Measurements from ENCODE around the gene ASCC3.

ASCC3 gene

DNA sequence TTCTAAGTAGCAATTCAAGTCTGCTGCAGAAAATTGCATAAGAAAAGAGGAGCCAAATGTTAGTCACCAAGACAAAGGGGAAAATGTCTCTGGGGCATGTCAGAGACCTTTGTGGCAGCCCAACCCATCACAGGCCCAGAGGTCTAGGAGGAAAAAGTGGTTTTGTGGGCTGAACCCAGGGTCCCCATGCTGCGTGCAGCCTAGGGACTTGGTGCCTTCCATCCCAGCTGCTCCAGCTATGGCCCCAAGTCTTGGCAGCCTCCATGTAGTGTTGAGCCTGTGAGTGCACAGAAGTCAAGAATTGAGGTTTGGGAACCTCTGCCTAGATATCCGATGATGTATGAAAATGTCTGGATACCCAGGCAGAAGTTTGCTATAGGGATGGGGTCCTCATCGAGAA lies 181.1 kb downstream of the ASCC3 start:
- Histone ChIP-seq H3K4me1 (ENCODE audit: control insufficient read depth, insufficient read depth, low read length, poor library complexity, severe bottlenecking) (no peaks in the 10 kb centered on the region), H3K4me3 (ENCODE audit: extremely low read depth, insufficient read depth, low read length, poor library complexity, severe bottlenecking) (no peak overlapping the region), H3K36me3 (ENCODE audit: control insufficient read depth, insufficient read depth, low read length) (peaks cover 25% of the 10 kb centered on the region), H3K27ac (ENCODE audit: low read depth, low read length, severe bottlenecking) (no peak overlapping the region), H3K9me3 (ENCODE audit: control insufficient read depth, low read length) (peaks cover 10% of the 10 kb centered on the region)
- WGBS, 2 experiments (ENCODE audit: insufficient coverage in 2 of 2) = 93 to 96% methylated on average over 2 to 3 of the region's 3 CpGs

DNA sequence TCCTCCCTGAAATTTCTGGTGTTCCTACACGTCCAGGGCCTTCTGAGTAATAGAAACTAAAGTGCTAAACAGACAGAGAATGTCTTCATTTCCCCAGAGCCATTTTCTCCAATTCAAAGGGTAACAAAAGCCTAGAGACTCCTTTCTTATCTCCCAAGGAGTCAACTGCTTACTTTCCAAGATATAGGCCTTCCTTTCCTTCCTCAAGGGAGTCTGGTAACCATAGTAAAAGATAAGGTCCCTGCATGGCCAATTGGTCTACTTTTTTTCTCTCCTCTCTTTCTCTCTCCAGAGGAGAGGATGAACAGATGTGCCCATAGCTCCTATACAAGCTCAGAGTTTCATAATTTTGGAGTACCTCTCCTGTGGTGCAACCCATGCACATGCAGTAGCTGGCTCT lies 185.7 kb downstream of the ASCC3 start:
- H3K4me1 ChIP-seq (ENCODE audit: control insufficient read depth, insufficient read depth, low read length, poor library complexity, severe bottlenecking) = no peaks in the 10 kb centered on the region
- no peak overlapping the region for H3K27ac ChIP-seq (ENCODE audit: low read depth, low read length, severe bottlenecking)
- no peak overlapping the region for H3K4me3 ChIP-seq (ENCODE audit: extremely low read depth, insufficient read depth, low read length, poor library complexity, severe bottlenecking)
- WGBS, 2 experiments (ENCODE audit: insufficient coverage in 2 of 2) = 60% methylated on average over 1 of the region's 1 CpG; no CpG with 5 or more reads in 1 of the 2 experiments
- no peaks in the 10 kb centered on the region for H3K9me3 ChIP-seq (ENCODE audit: control insufficient read depth, low read length)
- peaks cover 15% of the 10 kb centered on the region for H3K36me3 ChIP-seq (ENCODE audit: control insufficient read depth, insufficient read depth, low read length)

DNA sequence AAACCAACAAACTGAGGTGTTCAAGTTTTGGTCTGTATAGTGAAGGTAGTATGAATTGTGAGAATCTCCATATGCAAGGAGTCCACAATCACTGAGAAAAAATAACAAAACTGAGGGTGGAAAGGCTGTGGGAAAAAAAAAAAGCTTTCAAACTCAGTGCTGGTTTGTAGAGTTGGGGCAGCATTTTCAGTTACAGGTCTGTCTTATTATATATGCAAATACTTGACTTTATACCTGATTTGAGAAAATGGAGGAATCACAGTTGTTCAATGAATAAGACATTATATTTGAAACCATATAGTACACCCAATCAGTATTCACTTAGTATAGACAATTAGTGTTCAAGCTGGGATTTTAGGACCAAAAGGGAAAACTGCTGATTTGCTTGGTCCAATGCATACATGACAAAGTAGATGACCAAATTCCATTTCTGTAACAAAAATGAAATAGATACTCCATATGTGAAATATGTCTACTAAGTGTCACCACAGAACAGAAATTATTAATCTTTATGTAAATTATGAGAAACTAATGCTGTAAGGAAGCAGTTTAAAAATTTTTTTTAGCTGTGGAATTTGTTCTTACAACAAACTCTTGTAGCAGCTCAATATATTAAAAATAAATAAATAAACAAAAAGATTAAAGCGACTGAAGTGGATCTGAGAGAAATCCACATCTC lies 187.7 kb downstream of the ASCC3 start:
- WGBS, 2 experiments (ENCODE audit: insufficient coverage in 2 of 2) = no CpG with 5 or more reads among the region's 1 CpG
- no peaks in the 10 kb centered on the region for H3K36me3 ChIP-seq (ENCODE audit: control insufficient read depth, insufficient read depth, low read length)
- no peak overlapping the region for H3K4me3 ChIP-seq (ENCODE audit: extremely low read depth, insufficient read depth, low read length, poor library complexity, severe bottlenecking)

DNA sequence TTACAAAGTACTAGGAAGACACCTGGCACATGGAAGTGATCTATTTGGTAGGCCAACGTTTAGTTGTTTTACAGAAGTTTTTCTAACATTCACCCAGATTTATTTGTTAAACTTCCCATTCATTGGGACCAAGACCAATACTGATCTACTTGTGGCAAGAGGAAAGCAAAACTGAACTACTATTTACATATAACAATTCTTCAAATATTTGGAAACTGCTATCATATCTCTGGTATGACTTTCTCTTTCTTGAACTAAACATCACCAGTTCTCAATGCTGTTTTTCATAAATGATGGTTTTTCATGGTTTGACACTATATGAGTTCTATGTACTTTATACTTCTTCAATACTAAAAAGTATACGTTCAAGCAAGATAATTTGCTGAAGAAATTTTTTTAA lies 189.2 kb downstream of the ASCC3 start:
- no peaks in the 10 kb centered on the region for H3K9me3 ChIP-seq (ENCODE audit: control insufficient read depth, low read length)
- WGBS, 2 experiments (ENCODE audit: insufficient coverage in 2 of 2) = 100% methylated on average over 1 of the region's 2 CpGs; no CpG with 5 or more reads in 1 of the 2 experiments
- H3K4me1 ChIP-seq (ENCODE audit: control insufficient read depth, insufficient read depth, low read length, poor library complexity, severe bottlenecking) = no peaks in the 10 kb centered on the region
- no peaks in the 10 kb centered on the region for H3K36me3 ChIP-seq (ENCODE audit: control insufficient read depth, insufficient read depth, low read length)
- H3K4me3 ChIP-seq (ENCODE audit: extremely low read depth, insufficient read depth, low read length, poor library complexity, severe bottlenecking) = no peak overlapping the region
- no peak overlapping the region for H3K27ac ChIP-seq (ENCODE audit: low read depth, low read length, severe bottlenecking)

More for the DNA sequence above, 187.7 kb downstream of the ASCC3 start:
- Histone ChIP-seq H3K4me1 (ENCODE audit: control insufficient read depth, insufficient read depth, low read length, poor library complexity, severe bottlenecking) (no peaks in the 10 kb centered on the region), H3K27ac (ENCODE audit: low read depth, low read length, severe bottlenecking) (no peak overlapping the region), H3K9me3 (ENCODE audit: control insufficient read depth, low read length) (no peaks in the 10 kb centered on the region)

DNA sequence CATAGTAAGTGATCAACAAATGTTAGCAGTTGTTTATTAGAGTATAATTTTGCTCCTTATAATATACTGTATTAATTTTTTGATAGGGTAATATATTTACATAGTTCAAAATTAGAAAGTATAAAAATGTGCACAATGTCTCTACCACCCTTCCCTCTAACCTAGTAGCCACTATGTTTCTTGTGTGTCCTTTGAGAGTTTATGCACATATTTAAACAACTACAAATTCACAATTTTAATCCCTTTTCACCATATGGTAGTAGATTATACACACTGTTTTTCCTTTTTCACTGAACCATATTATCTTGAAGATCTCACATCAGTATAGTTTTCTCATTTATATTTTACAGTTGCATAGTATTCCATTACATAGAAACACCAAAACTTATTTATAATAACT lies 194.9 kb downstream of the ASCC3 start:
- Histone ChIP-seq H3K9me3 (ENCODE audit: control insufficient read depth, low read length) (no peaks in the 10 kb centered on the region), H3K4me3 (ENCODE audit: extremely low read depth, insufficient read depth, low read length, poor library complexity, severe bottlenecking) (no peak overlapping the region), H3K27ac (ENCODE audit: low read depth, low read length, severe bottlenecking) (no peak overlapping the region), H3K4me1 (ENCODE audit: control insufficient read depth, insufficient read depth, low read length, poor library complexity, severe bottlenecking) (no peaks in the 10 kb centered on the region), H3K36me3 (ENCODE audit: control insufficient read depth, insufficient read depth, low read length) (no peaks in the 10 kb centered on the region)

DNA sequence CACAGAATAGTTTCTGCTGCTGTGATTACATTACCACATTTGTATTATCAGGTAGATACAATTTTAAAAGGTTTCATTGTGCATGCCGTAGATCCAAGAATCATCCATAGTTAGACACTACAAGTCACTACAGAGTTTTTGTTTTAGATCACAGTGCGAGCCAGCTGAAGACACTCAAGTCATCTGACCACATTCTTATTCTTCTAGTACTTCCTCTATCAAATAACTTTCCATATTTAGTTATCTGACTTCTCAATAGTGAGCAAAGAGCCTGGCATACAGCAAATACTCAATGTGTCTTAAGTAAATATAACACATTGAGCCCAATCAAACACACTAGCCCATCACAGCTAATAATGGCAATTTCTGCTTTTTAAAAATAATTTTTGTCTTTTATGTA lies 195.4 kb downstream of the ASCC3 start:
- 94 to 100% methylated on average over 2 of the region's 2 CpGs for WGBS, 2 experiments (ENCODE audit: insufficient coverage in 2 of 2)
- Histone ChIP-seq H3K9me3 (ENCODE audit: control insufficient read depth, low read length) (no peaks in the 10 kb centered on the region), H3K4me3 (ENCODE audit: extremely low read depth, insufficient read depth, low read length, poor library complexity, severe bottlenecking) (no peak overlapping the region), H3K4me1 (ENCODE audit: control insufficient read depth, insufficient read depth, low read length, poor library complexity, severe bottlenecking) (no peaks in the 10 kb centered on the region), H3K36me3 (ENCODE audit: control insufficient read depth, insufficient read depth, low read length) (no peaks in the 10 kb centered on the region), H3K27ac (ENCODE audit: low read depth, low read length, severe bottlenecking) (no peak overlapping the region)

DNA sequence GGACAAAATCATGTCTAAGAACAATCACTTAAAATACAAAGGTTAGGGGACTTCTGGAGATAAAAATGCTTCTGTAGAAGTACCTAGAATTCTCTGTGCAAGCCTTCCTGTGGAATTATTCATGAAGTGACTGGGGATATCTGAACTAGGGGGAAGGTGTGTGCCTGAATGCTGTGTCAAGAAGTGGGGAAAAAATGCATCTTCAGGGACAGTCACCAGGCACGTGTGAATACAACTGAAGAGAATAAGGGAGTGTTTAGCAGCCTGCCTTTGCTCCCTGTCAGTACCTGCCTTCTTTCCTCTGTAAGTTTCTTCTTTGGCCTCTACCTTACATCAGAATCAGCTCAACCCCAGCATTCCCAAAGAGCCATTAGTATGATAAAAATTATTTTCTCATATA lies 201.0 kb downstream of the ASCC3 start:
- Histone ChIP-seq H3K27ac (ENCODE audit: low read depth, low read length, severe bottlenecking) (no peak overlapping the region), H3K9me3 (ENCODE audit: control insufficient read depth, low read length) (no peaks in the 10 kb centered on the region), H3K36me3 (ENCODE audit: control insufficient read depth, insufficient read depth, low read length) (peaks cover 4% of the 10 kb centered on the region), H3K4me1 (ENCODE audit: control insufficient read depth, insufficient read depth, low read length, poor library complexity, severe bottlenecking) (no peaks in the 10 kb centered on the region), H3K4me3 (ENCODE audit: extremely low read depth, insufficient read depth, low read length, poor library complexity, severe bottlenecking) (no peak overlapping the region)
- WGBS, 2 experiments (ENCODE audit: insufficient coverage in 2 of 2) = 40 to 50% methylated on average over 1 of the region's 1 CpG

DNA sequence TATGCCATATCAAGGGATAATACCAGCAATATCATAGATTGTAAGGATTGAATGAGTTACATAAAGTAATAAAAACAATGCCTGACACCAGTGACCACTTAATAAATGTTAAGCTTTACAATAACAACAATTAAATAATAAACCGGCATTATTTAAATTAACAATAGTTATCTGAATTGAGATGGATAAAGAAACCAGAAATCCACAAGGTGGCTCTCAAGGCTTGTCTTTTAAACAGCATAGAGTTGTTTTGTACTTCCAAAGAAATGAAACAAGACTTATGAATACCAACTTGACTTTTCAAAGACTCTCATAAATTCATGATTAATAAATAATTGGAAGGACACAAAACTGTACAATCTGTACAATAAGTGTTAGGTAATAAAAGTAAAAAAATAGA lies 203.1 kb downstream of the ASCC3 start:
- Histone ChIP-seq H3K36me3 (ENCODE audit: control insufficient read depth, insufficient read depth, low read length) (peaks cover 4% of the 10 kb centered on the region), H3K4me3 (ENCODE audit: extremely low read depth, insufficient read depth, low read length, poor library complexity, severe bottlenecking) (no peak overlapping the region), H3K4me1 (ENCODE audit: control insufficient read depth, insufficient read depth, low read length, poor library complexity, severe bottlenecking) (no peaks in the 10 kb centered on the region), H3K27ac (ENCODE audit: low read depth, low read length, severe bottlenecking) (no peak overlapping the region), H3K9me3 (ENCODE audit: control insufficient read depth, low read length) (no peaks in the 10 kb centered on the region)
- no CpG with 5 or more reads among the region's 1 CpG for WGBS, 2 experiments (ENCODE audit: insufficient coverage in 2 of 2)

DNA sequence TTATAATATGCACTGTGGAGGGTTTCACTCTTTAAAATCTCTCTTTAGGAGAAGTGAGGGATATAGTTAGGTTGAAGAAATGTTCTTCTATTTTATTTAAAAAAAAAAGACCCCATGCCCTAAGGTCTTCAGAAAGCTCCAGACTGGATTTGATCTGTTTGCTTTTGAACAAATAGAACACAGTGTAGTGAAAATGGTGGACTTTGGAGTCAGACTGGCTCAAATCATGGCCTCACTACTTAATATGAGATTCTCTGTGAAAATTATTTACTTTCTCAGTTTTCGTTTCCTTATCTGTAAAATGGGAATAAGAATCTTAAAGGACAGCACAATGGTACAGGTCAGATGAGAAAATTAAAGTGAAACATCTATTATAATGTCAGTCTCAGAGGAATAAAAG lies 203.9 kb downstream of the ASCC3 start:
- Histone ChIP-seq H3K9me3 (ENCODE audit: control insufficient read depth, low read length) (no peaks in the 10 kb centered on the region), H3K27ac (ENCODE audit: low read depth, low read length, severe bottlenecking) (no peak overlapping the region), H3K4me1 (ENCODE audit: control insufficient read depth, insufficient read depth, low read length, poor library complexity, severe bottlenecking) (no peaks in the 10 kb centered on the region), H3K36me3 (ENCODE audit: control insufficient read depth, insufficient read depth, low read length) (peaks cover 4% of the 10 kb centered on the region), H3K4me3 (ENCODE audit: extremely low read depth, insufficient read depth, low read length, poor library complexity, severe bottlenecking) (no peak overlapping the region)
- no CpG with 5 or more reads among the region's 1 CpG for WGBS, 2 experiments (ENCODE audit: insufficient coverage in 2 of 2)

DNA sequence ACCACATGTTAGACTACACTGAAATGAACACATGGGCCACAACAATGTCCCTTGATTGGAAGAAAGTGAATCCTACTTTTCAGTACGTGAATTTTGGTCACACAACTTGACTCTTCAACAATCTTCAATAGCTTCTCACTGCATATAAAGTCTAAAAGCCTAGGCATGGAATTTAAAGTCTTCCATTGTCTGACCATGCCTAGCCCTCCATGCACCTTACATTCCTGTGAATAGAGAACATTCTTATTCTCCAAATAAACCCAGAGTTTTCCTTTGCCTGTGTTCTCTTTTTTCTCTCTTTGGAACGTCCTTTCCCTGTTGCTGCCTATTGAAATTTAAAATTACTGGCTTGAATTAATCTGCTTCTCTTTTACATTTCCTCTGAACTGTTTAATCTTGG lies 207.5 kb downstream of the ASCC3 start:
- Histone ChIP-seq H3K4me3 (ENCODE audit: extremely low read depth, insufficient read depth, low read length, poor library complexity, severe bottlenecking) (no peak overlapping the region), H3K27ac (ENCODE audit: low read depth, low read length, severe bottlenecking) (no peak overlapping the region), H3K9me3 (ENCODE audit: control insufficient read depth, low read length) (no peaks in the 10 kb centered on the region), H3K36me3 (ENCODE audit: control insufficient read depth, insufficient read depth, low read length) (peaks cover 16% of the 10 kb centered on the region), H3K4me1 (ENCODE audit: control insufficient read depth, insufficient read depth, low read length, poor library complexity, severe bottlenecking) (no peaks in the 10 kb centered on the region)
- 45 to 60% methylated on average over 1 of the region's 2 CpGs for WGBS, 2 experiments (ENCODE audit: insufficient coverage in 2 of 2)

DNA sequence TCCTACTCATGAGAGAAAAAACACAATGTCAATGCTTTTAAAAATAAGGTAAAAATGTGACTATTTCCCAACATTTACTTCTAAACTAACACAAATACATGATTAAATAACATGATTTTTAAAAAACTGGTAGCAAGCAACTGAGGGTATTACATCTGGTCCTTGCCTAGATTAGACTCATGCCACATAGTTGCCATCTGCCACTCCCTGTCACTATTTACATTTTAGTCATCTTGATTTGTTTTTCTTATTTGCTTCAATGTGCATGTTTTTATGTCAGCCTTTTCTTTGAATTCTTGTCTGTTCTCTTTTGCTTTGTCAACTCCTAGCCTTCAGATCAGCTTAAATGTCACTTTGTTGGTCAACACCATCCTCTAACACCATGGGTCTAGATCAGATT lies 209.4 kb downstream of the ASCC3 start:
- H3K36me3 ChIP-seq (ENCODE audit: control insufficient read depth, insufficient read depth, low read length) = peaks cover 16% of the 10 kb centered on the region
- no peak overlapping the region for H3K27ac ChIP-seq (ENCODE audit: low read depth, low read length, severe bottlenecking)
- H3K4me1 ChIP-seq (ENCODE audit: control insufficient read depth, insufficient read depth, low read length, poor library complexity, severe bottlenecking) = no peaks in the 10 kb centered on the region
- no peaks in the 10 kb centered on the region for H3K9me3 ChIP-seq (ENCODE audit: control insufficient read depth, low read length)
- no peak overlapping the region for H3K4me3 ChIP-seq (ENCODE audit: extremely low read depth, insufficient read depth, low read length, poor library complexity, severe bottlenecking)

Measured in mesodermal cell (in vitro differentiated cells).